GM21447 (cell line): ENCODE measurements around the gene BCL2.
A peak's percentile ranks its signal among the peaks of the same experiment; 100 is the strongest.

ENCODE experiments used
- ATAC-seq: cut with Tn5 transposase; IDR thresholded peaks from one replicate; pipeline ENCODE4 v1.9.1; 2021; ENCODE audit not compliant: unreplicated experiment

The BCL2 gene

DNA sequence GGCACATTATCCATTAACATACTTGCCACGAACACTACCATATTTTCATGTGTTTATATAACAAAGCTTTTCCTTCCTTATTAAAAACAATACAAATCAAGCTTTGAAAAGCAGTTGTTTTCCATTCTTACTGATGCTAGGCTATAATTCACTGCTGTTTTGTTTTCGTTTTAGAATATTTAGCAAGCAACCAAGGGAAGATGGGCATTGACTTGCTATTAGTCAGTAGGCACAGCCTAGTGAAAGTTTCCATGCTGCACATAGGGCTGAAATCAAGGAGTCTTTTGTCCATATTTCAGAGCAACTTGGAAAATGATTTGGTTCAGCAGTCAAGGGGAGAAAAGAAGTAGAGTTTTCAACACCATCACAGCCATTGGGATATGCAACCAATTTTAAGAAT is 31.3 kb downstream of the BCL2 start:
- ATAC-seq = no peak

DNA sequence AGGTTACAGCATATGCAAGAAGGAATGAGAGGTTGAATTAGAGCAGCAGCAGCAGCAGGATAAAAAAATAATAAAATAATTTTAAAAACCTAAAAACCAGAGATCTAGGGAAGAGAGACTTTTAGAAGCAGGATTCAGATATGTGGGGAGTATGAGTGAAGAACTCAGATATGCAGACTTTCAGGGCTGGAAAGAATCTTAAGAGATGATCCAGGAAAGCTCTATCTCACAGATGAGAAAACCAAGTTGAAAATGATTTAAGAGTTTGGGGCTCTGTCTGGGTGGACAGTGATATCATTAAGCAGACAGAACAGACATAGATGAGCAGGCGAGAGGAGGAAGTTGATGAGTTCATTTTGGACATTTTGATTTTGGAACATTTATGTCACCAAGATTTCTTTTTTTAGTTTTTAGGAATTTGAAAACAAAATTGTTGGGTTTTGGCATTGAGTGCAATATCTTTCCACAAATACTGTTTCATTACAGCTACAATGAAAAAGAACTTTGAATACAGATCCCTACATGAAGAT is 31.8 kb downstream of the BCL2 start:
- no peak for ATAC-seq

DNA sequence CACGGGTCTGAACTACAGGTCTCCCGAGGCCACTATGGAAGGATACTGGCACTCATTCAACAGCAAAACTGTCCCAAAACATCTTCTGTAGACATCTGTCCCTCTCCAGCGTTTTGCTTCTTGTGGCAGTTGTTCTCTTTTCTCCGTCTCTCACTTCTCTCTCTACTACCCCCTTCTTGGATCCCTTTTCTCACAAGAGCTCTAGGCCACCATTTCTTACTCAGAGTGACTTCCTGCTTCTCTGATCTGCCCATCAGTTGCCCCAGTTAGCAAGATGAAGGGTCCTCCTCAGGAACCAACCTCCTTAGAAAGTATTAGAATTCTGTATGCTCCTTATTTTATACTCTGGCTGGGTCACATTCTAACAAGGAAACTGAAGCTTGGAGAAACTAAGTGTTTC is 32.6 kb downstream of the BCL2 start:
- ATAC-seq = no peak

DNA sequence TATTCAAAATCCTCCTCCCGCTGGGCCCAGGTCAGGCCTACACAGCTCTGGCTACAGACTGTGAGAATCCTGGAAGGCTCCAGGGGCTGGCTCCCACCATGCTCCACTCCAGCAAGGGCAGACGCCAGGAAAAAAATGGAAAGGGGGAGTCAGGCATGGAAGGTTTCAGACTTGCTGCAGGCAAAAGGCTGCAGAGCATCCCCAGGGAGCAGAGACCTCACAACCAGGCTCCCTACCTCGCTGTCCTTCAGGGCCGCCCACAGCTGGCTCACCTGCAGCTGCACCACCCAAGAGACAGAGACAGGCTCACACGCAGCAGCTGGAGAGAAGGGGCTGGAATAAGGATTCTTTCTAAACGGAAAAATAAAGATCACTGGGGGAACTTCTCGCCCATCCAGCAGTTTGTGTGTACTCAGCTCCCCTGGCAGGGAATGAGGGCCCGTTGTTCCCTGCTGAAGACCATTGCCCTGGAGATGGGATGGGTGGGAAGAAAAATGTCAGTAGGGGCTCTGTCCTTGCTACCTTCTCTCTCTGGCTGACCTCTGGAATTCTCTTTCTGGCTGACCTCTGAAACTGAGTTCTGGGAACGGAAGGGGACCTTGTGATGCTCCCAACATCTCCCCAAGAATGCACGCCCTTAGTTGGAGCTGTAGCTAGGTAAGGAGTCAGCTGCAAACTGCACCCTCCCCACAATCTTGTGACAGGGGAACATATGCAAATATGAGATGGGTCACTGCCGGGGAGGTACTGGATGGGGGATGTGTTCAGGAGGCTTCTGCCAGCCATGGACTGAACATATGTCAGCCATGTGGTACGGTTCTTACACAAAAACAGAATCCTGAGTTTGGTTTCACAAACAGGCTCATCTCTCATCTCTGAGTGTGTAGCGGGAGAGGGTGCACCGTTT is 34.5 kb downstream of the BCL2 start:
- ATAC-seq = peak; percentile 96

DNA sequence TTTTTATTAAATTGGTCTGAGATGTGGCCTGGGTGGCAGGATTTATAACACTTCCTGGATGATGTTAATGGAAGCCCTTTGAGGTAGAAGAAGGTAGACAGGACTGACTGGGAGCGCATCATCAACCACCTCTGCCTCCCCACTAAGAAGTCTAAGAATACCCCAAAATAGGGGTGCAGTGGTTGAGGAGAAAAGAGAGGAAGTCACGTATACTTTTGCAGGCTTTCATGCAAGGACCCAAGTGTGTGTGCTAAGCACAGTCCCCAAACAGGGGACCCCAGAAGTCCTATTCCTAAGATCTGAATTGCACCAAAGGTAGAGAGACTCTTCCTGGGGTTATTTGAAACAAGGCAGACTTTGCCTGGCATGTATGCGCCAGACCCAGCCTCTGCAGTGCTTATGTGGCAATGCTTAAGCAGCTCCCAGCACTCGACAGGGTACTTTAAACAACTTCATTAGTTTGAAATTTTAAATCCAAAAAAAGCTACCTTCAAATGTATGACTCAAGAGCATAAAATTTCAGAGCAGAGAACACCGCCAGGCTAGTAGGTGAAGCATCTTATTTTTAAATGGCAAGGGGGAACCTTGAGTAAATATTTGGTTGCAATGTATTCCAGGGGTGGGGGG is 35.3 kb downstream of the BCL2 start:
- no peak for ATAC-seq

DNA sequence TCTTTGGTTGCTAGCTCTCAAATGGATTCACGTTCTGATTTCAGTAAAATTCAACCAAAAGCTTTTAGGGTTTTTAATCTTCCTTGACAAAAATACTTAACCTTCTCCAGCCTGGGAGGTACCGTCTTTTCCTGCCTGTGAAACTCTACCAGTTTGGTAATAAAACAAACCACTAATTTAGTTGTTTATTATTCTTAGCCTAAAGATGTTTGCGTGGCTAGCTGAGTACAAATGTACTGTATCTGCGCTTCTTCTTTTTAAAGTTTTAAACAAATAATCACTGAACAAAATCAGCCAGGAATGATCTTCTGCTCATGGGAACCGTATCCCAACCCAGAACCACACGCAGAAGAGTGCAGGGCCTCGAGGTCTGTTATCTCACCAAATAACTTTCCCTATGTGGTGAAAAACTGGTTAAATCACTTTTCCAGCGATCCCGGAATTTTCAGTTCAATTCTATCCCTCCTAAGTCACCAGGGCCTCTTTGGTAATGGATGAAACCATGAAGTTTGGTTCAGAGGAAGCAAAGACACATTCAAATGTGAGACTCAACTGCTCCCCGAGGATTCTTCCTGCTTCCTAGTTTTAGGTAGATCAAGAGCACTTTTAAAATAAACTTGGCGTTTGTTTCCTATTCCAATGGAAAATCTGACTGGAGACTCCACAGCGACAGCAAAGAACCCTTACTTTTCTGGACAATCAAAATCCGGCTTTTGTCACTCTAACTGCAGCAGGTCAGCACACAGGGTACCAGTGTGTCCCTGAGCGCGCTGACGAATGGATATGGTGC is 36.1 kb downstream of the BCL2 start:
- no peak for ATAC-seq

DNA sequence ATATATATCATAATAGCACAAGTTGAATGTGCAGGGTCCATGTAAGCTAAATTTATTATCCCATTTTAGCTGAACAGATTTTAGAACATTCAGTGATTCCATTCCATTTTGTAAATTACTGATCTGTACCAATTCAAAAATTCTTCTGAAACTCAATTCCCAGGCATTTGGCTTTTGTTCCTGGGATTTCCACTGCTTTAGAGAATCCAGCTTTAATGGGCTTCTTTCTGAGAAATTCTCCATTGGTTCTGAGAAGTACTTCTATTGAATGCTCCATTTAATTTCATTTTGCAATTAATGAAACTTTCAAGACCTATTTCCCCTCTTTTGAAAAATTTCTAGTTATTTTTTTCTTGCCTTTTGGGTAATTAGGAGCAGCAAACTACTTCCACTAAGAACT is 36.8 kb downstream of the BCL2 start:
- ATAC-seq = no peak

DNA sequence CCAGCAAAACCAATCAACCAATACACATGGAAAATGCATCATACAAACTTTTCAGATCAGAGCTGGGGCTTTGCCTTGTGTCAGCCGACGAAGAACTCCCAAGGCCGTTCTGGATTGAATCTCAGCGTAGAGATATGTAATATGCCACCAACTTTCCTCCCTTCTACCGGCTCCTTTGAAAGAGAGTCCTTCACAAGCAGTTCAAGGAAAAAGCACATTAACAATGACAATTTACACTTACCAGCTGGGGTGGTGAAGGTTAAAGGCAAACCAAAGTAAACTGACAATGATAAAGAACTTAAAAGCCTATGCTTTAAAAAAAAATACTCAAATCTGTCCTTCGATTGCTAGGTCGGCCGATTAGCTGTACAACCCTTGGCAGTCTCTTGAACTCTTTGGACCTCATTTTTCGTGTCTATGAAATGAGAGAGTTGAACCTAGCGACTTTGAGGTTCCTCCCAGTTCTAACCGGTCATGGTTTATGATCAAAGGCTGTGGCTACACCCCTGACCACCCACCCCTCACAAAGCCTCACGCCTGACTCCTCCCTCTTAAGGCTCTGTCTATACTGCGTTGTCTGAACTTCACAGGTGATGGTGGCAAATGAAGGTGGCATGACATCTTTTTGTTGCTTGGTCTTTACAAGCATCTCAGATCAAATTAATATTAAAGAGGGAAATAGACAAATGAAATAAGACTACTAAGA is 46.2 kb downstream of the BCL2 start:
- no peak for ATAC-seq

DNA sequence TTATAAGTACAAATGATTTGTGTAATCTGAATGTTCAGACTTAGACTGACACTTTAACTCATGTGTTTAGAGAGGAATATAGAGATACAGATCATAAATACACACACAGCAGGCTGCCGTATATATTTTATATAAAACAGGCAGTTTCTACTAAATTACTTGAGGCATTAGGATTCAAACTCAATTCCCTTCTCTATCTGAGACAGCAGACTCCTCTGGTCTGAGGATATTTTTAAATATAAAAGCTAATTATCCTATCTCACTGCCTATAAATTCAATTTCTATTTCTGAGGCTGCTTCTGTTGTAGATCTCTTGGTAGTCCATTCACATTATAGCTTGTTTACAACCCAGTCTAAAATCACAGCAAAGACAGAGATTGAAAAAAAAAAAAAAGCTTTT is 46.9 kb downstream of the BCL2 start:
- no peak for ATAC-seq

DNA sequence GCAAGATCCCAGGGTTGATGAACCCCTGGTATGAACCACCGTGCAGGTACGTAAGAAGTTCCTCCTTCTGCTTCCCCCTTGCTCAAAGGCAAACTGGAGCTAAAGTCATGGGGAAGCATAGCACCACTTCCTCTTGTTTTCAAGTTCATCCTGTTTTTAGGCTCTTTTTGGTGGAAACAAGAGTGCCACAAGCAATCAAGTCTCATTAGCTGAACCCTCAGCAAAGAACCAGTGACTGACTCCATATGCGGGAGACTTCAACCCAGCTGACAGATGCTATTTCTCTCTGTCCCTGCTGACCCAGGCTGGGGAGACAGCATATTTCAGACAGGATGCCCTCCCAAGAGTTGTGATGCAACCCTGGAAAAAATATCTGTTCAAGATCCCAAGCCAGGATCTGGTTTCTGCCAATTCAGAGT is 47.7 kb downstream of the BCL2 start:
- ATAC-seq = no peak

DNA sequence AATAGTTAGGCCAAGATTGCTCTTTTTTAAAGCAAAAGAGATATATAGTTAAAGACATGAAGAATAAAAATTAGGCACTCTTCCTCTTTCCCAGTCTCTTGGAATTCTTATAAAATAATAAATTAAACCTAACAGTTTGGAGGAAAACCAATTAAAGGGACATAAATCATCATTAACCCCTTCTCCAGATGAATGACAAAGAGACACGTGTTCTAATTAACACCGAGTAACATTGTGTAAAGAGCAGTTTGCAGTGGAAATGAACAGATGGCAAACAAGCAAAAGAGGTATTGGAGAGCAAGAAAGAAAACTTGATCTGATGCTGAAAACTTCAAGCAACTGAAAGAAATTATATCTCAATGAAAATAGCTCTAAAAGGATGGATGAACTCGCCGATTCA is 48.4 kb downstream of the BCL2 start:
- no peak for ATAC-seq

DNA sequence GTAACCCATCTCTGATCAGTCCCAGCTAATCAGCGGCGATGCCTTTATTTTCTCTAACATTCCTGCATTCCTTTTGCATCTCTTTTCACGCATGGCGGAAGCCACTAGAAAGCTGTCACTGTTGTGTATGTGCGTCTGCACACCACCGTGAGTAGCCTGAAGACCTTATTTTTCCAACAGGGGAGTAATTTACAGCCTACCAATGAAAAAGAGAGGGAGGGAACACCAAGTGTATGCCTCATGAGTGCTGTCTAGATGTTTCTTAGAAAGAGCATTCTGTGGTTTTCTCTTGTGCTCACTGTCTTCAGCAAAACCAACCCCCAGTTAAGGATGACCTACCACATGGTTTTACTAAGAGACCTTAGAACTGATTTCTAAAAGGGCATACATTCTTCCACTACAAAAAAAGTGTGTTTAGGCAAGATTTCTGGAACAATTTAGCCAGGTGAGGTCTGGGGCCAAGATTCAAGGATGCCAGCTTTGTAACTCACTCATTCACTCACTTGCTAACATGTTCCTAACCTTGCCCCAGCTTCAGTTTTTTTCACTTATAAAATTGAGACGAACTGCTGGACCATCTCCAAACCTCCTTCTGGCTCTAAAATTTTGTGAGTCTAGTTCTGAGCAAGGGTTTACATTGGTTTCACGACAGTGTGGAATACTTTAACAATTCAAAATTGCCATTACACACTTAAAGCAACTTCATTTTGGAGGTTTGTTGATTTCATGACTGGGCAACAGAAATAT is 51.4 kb downstream of the BCL2 start:
- ATAC-seq = peak; percentile 63

DNA sequence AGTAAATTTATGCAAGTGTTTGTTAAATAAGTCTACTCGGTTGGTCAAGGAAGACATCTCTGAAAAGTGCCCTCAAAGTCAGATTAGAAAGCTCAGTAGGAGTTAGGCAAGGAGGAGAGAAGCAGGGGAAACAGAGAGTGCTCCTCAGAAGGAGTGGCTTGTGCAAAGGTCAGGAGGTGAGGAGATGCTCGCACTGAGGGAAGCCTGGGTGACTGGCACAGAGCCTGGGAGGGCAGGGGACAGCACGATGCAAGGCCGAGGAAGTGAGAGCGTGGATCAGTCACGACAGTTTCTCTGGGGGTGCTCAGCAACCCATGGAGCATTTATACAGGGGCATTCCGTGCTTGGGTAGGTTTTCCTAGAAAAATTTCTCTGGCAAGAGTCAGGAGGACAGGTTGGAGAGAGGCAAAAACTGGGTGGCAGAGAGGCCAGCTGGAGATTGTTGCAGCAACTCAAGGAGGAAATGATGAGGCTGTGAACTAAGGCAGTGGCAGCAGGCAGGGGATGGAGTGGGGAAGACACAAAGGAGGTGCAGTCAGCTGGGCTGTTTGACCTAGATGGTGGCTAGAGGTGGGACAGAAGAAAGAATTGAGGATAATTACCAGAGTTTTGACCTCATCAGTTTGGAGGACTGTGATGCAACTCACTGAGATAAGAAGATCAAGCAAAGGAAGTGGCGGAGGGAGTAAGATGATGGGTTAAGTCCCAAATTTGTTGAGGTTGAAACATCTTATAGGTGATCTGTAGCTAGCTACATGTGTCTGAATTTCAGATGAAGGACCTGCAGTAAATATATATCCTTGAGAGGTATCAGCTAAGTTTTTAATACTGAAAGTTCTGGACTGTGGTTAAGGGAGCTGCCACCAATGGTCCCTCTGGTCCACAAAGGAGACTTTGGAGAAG is 52.4 kb downstream of the BCL2 start:
- no peak for ATAC-seq

DNA sequence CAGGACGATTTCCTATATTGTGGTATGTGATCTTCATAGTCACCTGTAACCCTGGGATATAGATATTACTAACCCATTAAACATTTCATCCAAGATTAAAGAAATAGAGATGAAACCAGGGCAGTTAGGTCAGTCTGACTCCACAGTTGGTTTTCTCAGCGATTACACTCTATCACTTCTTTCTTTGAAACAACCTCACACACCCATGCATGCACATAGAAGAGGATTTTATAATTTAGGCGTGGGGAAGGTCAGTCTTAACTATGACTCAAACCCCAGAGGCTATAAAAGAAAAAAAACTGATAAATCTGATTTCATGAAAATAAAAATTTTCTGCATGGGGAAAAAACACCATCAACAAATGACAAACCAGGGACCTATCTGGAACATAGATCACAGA is 54.2 kb downstream of the BCL2 start:
- no peak for ATAC-seq

DNA sequence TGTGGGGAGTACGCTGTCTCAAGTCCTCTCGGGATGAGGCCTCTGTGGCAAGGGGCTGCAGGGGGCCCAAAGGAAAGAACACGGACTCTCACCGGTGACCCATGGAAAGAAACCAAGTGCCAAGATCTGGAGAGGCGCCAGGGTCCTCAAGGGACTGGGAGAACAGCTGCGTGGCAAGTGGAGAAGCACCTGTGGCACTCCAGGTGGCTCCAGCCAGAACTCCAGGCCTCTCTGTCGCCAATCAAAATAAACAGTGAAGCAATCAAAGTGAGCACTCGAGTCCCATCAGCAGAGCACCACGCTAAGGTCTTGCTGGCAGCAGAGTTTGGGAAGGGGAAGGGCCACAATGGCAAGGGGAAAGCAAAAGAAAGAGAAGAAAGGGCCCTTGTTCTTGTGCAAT is 54.7 kb downstream of the BCL2 start:
- ATAC-seq = no peak

DNA sequence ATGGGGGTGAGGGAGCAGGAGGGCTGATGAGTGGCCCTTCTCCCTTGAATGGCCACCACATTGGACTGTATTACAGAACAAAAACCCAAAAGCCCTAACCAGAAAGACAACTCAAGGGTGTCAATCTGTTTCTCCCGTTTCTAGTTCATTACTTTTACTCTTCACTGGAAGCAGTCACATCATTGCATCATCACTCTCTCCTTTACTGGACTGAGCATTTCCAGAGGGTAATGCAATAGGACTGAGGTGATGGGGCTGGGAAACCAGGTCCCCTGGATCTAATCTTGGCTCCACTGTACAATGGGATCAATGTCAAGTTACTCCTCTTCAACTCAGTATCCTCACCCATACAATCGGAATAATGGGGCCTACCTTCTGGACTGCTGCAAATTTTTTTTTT is 56.1 kb downstream of the BCL2 start:
- no peak for ATAC-seq

DNA sequence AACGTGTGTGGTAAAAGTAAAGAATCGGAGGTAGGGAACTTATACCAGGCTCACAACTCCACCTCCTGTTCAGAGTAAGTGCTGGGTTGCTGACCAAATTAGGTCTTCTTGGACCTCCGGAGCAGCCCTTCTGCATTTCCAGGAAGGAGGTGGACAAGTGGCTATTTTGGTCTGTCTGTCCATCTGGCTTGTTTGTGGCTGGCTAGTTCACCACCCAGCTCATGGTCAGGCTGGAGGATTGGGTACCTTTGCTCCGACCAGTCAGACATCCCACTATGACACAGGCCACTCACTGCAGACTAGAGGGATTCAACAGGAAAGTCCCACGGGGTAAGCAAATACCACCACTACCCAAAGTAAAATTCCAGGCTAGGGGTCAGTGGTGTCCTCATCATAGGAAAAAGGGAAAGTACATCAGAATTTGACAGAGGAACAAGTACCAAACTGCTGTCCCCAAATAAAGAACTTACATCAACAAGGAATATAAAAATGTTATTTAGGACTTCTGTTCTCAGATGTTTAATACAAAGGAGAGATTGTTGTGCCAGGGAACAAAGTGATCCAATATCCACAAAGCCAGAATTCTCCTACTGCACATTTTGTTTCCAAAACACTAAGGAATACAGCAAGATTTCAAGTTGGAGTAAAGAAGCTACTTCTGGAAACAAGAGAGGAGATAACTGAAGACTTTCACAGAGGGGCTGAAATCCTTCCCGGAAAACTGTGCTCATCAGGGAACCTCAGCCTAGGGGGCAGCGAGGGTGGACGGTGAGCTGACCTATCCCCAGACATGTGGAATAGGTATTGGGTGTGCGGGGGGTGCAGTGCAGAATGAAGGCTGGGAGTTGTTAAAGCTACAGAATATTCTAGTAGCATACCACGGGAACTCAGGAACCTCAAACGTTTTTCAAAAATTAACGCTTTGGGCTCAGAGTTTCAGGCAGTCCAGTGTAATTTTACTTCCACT is 56.9 kb downstream of the BCL2 start:
- no peak for ATAC-seq

DNA sequence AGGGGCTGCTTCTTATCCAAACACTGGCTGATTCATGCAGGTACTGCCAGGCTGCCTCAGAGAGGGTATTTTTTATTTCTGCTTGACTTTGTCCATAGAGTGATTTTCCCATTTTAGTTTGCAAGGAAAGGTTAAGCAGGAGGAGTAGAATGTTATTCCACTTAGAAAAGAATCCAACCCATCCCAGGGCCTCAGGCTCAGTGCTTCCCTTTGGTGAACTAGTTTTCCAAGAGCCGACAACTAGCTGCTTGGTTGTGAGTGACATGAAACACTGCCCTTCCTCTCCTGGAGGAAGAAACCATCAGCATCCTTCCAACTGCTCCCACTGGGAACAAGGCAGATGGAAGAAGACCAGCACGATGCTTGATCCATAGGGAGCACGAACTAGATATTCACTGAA is 58.5 kb downstream of the BCL2 start:
- no peak for ATAC-seq
